GM19099 (cell line): Measurements from ENCODE around the gene PRKAR2B.

Experiments used
- POLR2A ChIP-seq: IDR thresholded peaks from 3 replicates; pipeline ENCODE4 v1.6.1; 2011; ENCODE audit warnings: low read depth; ENCODE audit not compliant: insufficient read length; ENCODE audit errors: extremely low read depth

The PRKAR2B gene

DNA sequence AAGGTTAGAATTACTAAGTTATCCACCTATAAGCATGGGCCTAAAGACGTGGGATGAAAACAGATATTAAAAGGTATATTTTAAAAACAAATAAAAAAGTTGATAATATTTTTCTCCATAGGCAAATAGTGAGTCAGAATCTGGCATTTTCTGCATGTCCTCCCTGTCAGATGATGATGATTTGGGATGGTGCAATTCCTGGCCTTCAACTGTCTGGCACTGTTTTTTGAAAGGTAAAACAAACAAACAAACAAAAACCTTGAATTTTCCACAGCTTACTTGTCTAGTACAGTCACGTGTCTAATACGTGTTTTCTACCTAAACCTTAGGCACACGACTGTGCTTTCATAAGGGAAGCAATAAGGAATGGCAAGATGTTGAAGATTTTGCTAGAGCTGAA is 141.7 kb downstream of the PRKAR2B start:
- TF ChIP-seq POLR2A, result no peak

DNA sequence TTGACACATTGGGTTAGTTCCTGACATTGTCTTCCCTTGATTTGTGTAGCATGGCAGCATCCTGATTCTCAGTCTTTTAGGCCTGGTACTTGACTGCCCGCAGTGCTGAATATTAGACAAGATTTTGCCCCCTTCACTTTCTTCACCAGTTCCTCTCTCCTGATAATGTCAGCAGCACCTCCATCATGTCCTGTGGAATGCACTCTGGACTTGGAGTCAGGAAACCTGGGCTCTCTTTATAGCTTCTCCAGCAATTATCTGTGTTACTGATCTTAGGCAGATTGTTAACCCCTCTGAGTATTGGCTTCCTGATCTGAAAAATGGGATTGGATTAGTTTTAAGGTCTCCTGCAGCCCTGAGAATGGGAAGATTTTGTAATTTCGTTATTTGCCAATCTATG is 143.3 kb downstream of the PRKAR2B start:
- TF ChIP-seq POLR2A, result no peak

DNA sequence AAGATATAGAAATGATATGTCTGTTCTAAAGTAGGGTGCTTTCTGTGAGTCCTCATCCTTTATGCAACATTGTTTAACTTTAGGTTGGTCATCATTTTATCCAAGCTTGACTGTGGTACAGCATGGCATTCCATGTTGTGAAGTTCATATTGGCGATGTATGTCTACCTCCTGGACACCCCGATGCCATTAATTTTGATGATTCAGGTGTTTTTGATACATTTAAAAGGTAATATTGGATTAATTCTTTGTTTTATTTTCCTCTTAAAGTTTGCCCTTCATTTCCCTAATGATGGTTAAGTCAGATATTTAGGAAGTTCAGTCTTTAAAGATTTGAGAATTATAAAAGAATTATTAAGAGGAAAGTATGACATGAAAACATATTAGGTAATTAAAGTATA is 145.6 kb downstream of the PRKAR2B start:
- no peak for TF ChIP-seq POLR2A

DNA sequence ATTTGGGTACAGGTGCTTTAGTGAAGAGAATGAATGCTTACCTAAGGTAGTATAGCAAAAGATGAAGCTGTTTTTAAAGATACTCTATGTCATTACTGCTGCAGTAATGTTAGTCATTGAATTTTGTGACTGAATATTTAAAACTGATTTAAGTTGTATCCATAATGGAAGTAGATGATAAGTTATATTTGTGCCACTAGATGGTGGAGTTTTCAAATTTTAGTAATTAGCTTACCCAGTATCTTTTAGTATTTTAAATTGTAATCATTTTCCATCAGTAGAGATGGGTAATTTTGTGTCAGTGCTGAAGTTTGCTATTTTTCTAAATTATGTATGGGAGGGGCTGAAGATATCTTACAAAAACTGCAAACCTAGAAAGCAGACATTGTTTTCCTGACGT is 149.5 kb downstream of the PRKAR2B start:
- TF ChIP-seq POLR2A, result no peak

DNA sequence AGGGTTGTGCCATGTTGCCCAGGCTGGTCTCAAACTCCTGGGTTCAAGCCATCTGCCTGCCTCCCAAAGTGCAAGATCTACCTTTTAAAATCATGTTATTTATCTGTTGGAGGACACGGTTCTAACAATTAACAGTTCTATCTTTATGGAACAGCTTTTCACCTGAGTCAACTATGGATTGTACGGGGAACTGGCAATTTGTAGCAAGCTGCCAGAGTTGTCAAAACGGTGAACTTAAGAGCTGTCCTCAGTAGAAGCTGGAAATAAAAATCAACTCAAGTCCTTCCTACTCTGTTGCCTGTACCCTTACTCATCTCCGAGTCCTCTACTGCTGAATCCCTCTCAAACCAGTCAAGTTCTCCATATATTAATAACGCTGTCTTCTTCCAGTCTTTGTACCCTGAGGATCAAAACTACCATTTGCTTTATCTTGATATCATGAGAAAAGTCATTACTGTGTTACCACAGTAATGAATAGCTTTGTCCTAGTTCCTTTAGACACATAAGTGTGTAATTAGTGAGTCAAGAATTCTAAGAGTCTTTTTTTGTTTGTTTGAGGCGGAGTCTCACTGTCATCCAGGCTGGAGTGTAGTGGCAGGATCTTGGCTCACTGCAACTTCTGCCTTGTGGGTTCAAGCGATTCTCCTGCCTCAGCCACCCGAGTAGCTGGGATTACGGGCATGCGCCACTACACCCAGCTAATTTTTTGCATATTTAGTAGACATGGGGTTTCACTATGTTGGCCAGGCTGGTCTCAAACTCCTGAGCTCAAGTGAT is 152.5 kb downstream of the PRKAR2B start:
- TF ChIP-seq POLR2A, result no peak

DNA sequence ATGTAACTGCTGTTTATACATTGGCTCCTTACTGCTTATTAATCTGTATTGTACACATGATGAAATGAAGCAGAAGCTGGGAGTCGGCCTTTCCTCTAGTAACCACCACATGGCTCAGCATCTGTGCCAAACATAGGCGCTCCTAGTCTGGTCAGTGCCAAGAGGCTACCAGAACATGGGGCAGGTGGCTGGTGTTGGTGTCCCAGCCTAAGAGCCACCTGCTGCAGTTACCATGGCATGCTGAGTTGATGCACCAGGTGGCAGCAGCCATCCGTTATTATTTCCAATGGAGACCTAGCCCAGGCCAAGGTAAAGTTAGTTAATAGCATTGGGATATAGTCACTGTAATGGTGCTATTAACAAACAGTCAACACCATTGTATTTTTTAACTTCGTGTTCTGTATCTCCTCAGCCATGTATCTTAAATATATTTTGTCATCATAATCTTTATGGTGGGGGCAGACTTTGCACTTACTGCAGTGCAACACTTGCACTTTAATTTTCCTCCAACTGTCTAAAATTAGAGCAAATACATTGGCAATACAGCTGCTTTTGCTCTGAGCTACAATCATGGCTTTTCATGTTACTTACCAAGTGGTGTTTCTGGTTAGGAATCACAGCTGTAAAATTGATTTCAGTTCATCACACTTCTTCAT is 157.4 kb downstream of the PRKAR2B start:
- no peak for TF ChIP-seq POLR2A

DNA sequence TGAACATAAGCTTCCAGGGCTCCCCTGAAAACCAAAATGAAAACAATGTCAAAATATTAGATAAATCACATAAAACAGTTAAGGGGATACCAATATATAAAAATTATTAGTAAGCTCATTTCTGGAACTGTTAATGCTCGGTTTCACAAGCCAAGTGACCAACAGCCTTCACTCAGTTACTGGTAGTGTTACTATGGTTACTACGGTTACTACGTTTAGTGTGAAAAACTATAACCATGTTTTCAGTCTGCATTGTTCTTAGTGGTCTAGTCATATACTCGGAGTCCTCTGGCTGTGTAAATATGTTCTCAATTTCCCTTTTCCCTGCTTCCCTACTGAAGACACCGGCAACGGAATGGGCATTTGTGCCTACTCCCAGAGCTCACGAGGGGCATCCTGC is 159.1 kb downstream of the PRKAR2B start:
- TF ChIP-seq POLR2A, result no peak

DNA sequence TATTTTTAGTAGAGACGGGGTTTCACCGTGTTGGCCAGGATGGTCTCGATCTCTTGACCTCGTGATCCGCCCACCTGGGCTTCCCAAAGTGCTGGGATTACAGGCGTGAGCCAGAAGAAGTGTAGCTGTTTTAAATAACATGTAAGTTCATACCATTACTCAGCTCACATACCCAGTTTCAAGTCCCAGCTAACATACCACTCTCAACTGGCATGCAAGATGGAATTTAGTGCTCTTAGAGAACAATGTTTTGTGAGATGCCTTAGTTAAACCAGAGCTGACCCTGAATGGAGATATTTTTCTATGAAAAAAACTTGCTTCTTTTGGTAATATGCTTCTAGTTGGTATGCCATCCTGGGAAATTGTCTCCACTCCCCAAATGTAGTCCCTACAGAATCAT is 161.6 kb downstream of the PRKAR2B start:
- no peak for TF ChIP-seq POLR2A

DNA sequence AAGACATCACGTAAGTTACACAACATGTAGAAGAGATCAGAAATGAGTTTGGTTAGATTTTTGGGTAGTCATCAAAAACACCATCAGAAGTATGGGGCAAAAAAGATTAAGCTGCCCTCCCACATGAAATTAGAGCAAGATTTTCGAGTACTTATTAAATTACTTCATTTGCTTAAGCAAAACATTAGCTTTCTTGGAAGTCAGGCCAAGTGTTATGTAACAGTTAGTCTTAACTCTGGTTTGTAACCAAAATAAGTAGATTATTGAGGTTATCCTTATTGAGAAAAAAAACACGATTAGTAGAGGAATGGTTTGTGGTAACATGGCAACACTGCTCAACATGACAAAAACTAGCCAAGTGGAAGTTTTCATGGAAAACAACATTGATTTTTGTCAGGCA is 162.2 kb downstream of the PRKAR2B start:
- no peak for TF ChIP-seq POLR2A

DNA sequence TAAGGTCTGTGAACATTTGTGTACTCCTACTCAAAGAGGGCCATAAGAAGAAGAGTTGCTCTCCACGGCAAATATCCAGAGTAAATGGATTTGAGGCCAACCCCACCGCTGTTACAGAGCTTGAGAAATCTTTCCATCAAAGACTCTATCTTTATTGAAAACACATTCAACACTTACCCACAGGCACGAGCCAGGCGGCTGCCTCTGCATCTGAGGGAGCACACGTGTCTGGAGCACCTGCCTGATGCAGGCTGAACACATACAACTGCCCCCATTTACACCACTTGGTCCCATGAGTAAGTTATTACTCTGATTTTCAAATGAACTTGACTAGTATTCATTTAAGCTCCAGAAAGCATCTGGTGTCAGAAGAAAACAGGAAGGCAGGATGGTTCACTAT is 163.0 kb downstream of the PRKAR2B start:
- TF ChIP-seq POLR2A, result no peak

DNA sequence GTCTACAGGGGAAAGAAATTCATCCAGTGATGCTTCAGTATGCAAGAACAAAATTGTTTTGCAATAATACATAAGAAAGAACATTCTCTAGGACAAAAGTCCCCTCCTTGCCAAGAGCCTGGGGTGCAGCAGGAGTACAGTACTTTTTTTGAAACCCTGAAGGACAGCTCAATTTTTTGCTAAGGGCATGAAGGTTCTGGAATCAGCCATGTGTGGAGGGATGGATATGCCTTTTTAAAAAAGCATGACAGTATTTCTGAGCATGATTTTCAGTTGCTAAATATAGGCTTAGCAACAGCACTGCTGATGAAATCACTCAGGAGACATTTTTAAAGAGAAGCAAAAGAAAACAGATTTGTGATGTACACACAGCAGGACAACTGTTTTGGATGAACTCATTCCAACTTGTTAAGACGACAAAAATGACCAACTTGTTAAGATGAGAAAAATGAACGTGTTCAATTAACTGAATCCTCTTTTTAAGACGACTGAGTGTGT is 163.6 kb downstream of the PRKAR2B start:
- TF ChIP-seq POLR2A, result no peak

DNA sequence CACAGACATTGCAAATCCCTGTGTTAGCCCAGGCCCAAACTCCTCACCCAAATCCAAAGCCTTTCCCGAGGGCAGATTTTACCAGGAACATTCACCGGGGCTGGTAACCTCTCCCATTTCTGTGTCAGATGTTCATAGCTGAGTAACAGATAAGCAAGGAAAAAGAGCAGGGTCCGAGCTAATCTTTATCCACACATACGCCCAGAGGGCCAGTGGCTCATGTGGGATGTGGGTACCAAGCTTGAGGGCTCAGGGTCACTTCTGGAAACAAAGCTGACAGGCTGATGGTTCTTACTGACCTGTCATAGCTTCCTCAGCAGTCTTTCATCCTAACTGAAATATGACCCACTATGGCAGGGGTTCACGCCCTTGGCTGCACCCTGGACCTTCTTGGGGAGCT is 164.1 kb downstream of the PRKAR2B start:
- no peak for TF ChIP-seq POLR2A

DNA sequence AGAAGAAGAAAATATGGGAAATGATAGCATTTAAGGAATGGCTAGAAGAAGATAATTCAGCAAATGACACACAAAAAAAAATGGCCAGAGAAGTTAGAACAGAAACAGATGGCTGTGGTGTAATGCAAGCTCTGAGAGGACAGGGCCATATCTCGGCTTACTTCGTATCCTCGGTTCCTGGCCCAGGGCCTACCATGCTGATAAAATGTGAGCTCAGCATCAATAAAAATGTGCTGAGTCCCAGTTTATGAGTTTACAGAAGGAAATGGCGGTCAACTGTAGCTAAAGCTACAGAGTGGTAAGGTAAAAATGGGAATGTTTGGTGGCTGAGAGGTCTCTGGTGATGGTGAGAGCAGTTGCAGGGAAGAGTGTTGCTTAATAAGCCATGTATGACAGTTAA is 165.1 kb downstream of the PRKAR2B start:
- no peak for TF ChIP-seq POLR2A

DNA sequence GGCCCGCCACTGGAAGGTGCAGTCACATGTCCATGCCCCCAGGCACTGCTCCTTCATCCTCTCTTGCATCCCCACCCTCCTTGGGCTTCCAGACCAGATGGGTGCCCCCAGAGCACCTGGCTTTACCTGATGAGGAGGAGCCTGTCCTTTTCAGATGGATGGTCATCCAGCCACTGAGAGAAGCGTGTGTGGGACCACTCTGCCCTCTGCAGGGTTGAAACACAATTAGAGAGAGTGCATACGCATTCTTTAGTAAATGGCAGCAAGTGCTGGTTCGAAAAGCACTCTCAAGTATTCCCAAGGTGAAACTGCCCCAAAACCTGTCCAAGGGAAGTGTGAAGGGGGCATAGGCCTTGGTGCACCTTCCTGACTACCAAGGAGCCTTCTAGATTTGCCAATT is 165.9 kb downstream of the PRKAR2B start:
- TF ChIP-seq POLR2A, result no peak
